Adrenal gland (tissue), 12 donors: Measurements from ENCODE around the gene CSF2. TPM values are rescaled to one million over a fixed set of nuclear protein-coding genes. Genes with fewer than 3 reads are reported as not detected.

Experiments
- DNase-seq, 7 donors: peaks; one replicate each; pipeline ENCODE4 v3.0.0-alpha.2; 2019 to 2020
- H3K27ac ChIP-seq, 5 donors: fragments of 200-600 bp; sonication (generic) in 4 of 5; 1 replicate in 3 of 5; 2 replicates in 2 of 5; pipeline versions ENCODE4 v1.5.1 to v1.8.0; 2016 to 2020; ENCODE audit warnings: mild to moderate bottlenecking in 1 of 5
- H3K27me3 ChIP-seq: fragments of 200-600 bp; 2 replicates; pipeline ENCODE4 v1.8.0; 2021
- H3K36me3 ChIP-seq, 2 donors: fragments of 200-600 bp; replicated peaks in 1 of 2; 1 replicate in 1 of 2; 2 replicates in 1 of 2; pipeline versions ENCODE4 v1.5.1 to v1.8.0; 2018 to 2022
- H3K4me1 ChIP-seq, 2 donors: fragments of 200-600 bp; replicated peaks in 1 of 2; 1 replicate in 1 of 2; 2 replicates in 1 of 2; pipeline versions ENCODE4 v1.5.1 to v1.8.0; 2018 to 2021
- H3K4me3 ChIP-seq, 4 donors: fragments of 200-600 bp; sonication (generic) in 3 of 4; one replicate each; pipeline ENCODE4 v1.5.1; 2016 to 2018
- H3K9me3 ChIP-seq, 3 donors: fragments of 200-600 bp; sonication (generic) in 1 of 3; replicated peaks in 1 of 3; 1 replicate in 2 of 3; 2 replicates in 1 of 3; pipeline versions ENCODE4 v1.5.1 to v1.8.0; 2016 to 2021
- POLR2A ChIP-seq, 2 donors: fragments of 450-650 bp; IDR thresholded peaks; one replicate each; pipeline ENCODE4 v1.6.1; 2017; ENCODE audit warnings: antibody characterized with exemption in 2 of 2, mild to moderate bottlenecking in 2 of 2, moderate library complexity in 1 of 2
- WGBS, 4 donors: extraction: QIAGEN DNeasy Blood & Tissue Kit in 2 of 4; methylation state at CpG; one replicate each; pipeline versions ENCODE4 v1.1.5 to v1.1.7; 2013 to 2017; 5-methylcytosine and 5-hydroxymethylcytosine counted together
- intact Hi-C, 2 donors: fragments of 100-400 bp; cut with DNase I; formaldehyde crosslinking; loops; one replicate each; pipeline versions ENCODE4 v1.14.1 to v1.15.0; 2022 to 2023
- polyA plus RNA-seq, 3 donors: library from polyadenylated mRNA; stranded (reverse); fragments of 200-250 nt in 2 of 3; fragments of 350-450 nt in 1 of 3; fragmentation: Illumina TruSeq in 1 of 3; extraction: RNeasy Lipid Tissue Mini Kit (QIAGEN cat#74804) in 1 of 3; gene quantifications; one replicate each; pipeline ENCODE4 v1.2.3, GENCODE V29; 2013 to 2014
- total RNA-seq, 9 donors: library from RNA; depleted of rRNA in 4 of 9; stranded (reverse); fragments of >200 nt in 4 of 9; fragments of 120-200 nt in 1 of 9; fragmentation: NEBNext Ultra II Directional in 1 of 9; extraction: Animal tissue kit (Norgen Biotek cat#: 25700) in 1 of 9; gene quantifications; one replicate each; pipeline versions ENCODE4 v1.1.0 to v1.2.4, GENCODE V29; 2013 to 2023
- TF ChIP-seq, protein P1 (sequence below), 6 experiments: fragments of 450-650 bp in 4 of 6; fragments of 200-600 bp in 2 of 6; sonication (generic) in 1 of 6; IDR thresholded peaks; 1 replicate in 5 of 6; 2 replicates in 1 of 6; pipeline versions ENCODE4 v1.5.1 to v1.8.0; 2016 to 2021; ENCODE audit warnings: antibody characterized with exemption in 6 of 6, mild to moderate bottlenecking in 2 of 6, moderate library complexity in 1 of 6
- donor health status: healthy with polysubstance abuse.
- donor health status: Bipolar disorder and iron deficiency.
- donor health status: DM: yes; HTN: yes; CAD: no.
- donor health status: DM: no; HTN: no; CAD: no.
- donor health status: DM: no; HTN: no; CAD: no.
- donor health status: DM: yes; HTN: yes; CAD: no.

CSF2 gene
- total and polyA plus RNA-seq, 12 donors = 0.31 TPM; not detected in 11

DNA sequence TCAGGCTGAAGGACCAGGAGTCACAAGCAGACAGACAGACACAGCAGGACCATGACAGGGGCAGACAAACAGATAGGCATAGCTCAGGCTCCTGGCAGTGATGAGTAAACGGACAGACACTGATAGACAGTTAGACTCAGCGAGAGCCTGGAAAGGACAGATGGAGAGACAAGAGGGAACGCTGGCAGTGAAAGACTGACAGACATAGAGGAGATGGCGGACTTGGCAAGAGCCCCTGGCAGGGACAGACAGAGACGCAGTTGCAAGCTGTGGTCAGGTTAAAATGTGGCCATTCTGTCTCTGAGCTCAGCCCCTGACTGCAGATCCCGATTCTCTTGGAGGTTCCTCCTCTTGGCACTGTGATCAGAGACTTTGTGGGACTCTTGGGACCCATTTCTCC lies 13.6 kb downstream of the CSF2 start:
- intact Hi-C loops = no loop called here
- 90 to 92% (median 90%) methylated on average over 6 of the region's 6 CpGs for WGBS, 4 donors
- no peaks in the 10 kb centered on the region for H3K9me3 ChIP-seq

DNA sequence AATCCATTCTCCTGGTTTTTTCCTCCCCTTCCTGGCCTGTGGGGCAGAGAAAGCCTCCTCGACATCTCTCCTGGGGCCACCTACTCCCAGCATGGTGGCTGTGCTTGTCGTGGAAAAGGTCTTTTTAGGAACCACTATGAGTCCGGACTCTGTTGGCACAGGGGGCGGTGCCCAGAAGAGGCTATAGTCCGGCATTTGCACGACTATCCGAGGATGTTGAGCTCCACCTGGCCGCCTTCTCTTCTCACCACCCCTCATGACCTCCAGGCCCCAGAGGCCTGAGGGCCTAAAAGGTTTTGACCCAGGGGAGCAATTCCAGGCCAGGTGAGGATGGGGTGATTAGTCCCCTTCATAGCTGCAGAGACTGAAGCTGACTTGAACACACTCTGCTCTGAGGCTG lies 14.1 kb downstream of the CSF2 start:
- Histone ChIP-seq H3K36me3 (no peaks in the 10 kb centered on the region), H3K9me3 (no peaks in the 10 kb centered on the region), H3K4me3 (no peak overlapping the region), H3K27me3 (no peaks in the 10 kb centered on the region), H3K27ac (no peak overlapping the region), H3K4me1 (no peaks in the 10 kb centered on the region)
- WGBS, 4 donors = 81 to 93% (median 86%) methylated on average over 6 to 8 of the region's 8 CpGs
- TF ChIP-seq, protein P1, sequence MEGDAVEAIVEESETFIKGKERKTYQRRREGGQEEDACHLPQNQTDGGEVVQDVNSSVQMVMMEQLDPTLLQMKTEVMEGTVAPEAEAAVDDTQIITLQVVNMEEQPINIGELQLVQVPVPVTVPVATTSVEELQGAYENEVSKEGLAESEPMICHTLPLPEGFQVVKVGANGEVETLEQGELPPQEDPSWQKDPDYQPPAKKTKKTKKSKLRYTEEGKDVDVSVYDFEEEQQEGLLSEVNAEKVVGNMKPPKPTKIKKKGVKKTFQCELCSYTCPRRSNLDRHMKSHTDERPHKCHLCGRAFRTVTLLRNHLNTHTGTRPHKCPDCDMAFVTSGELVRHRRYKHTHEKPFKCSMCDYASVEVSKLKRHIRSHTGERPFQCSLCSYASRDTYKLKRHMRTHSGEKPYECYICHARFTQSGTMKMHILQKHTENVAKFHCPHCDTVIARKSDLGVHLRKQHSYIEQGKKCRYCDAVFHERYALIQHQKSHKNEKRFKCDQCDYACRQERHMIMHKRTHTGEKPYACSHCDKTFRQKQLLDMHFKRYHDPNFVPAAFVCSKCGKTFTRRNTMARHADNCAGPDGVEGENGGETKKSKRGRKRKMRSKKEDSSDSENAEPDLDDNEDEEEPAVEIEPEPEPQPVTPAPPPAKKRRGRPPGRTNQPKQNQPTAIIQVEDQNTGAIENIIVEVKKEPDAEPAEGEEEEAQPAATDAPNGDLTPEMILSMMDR (IDR thresholded peaks at IDR 0.05) = no peak
- no peak for TF ChIP-seq POLR2A (IDR thresholded peaks at IDR 0.05)
- intact Hi-C loops = no loop called here
- DNase-seq = peak in 1 of 7 donors; percentile 10

More for the DNA sequence above, 13.6 kb downstream of the CSF2 start:
- no peak for TF ChIP-seq POLR2A (IDR thresholded peaks at IDR 0.05)
- TF ChIP-seq, protein P1 (IDR thresholded peaks at IDR 0.05) = no peak
- H3K27ac ChIP-seq = no peak overlapping the region
- no peak for DNase-seq
- H3K36me3 ChIP-seq = no peaks in the 10 kb centered on the region
- no peaks in the 10 kb centered on the region for H3K4me1 ChIP-seq
- no peak overlapping the region for H3K4me3 ChIP-seq
- H3K27me3 ChIP-seq = no peaks in the 10 kb centered on the region

DNA sequence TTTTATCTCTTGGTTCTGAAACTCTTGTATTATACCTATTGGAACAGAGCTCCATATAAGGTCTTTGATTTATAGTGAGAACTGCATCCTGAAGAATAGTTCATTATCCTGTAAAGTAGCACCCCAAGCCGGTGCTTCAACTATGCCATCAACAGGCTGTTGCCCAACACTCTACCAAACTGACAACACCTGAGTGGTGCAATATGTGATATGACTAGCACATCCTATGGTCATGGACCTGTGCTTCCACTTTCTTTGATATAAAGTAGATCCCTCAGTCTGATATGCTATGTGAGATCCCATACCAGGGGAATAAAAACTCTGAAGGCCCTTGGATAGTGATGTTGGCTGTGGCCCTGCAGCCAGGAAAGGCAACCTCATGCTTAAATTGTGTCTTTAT lies 15.8 kb downstream of the CSF2 start:
- no peaks in the 10 kb centered on the region for H3K36me3 ChIP-seq
- H3K27ac ChIP-seq = no peak overlapping the region
- intact Hi-C loops = no loop called here
- H3K4me3 ChIP-seq = no peak overlapping the region
- no peaks in the 10 kb centered on the region for H3K9me3 ChIP-seq
- no peak for DNase-seq
- no peaks in the 10 kb centered on the region for H3K27me3 ChIP-seq
- 90 to 100% (median 96%) methylated on average over 1 of the region's 1 CpG for WGBS, 4 donors
- TF ChIP-seq, protein P1 (IDR thresholded peaks at IDR 0.05) = no peak
- no peak for TF ChIP-seq POLR2A (IDR thresholded peaks at IDR 0.05)
- H3K4me1 ChIP-seq = no peaks in the 10 kb centered on the region

DNA sequence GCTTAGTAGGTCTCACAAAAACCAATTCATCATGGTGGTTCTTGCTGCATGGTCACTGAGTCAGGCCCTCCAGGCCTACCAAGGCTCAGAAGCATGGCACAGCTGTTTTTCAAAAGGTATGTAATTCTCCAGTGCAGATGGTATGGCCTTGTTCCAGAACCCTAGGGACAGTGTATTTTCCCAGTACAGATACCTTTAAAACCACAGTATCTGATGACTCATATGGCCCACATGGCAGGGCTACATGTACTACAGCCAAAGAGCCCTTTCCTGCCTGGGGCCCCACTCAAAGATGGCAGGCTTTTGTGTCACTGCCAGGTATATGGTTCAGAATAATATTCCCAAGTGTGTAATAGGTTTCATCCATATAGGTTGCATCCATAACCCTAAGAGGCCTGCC lies 16.5 kb downstream of the CSF2 start:
- Histone ChIP-seq H3K4me3 (no peak overlapping the region), H3K4me1 (no peaks in the 10 kb centered on the region), H3K9me3 (no peaks in the 10 kb centered on the region), H3K27ac (no peak overlapping the region), H3K36me3 (no peaks in the 10 kb centered on the region), H3K27me3 (no peaks in the 10 kb centered on the region)
- no peak for TF ChIP-seq POLR2A (IDR thresholded peaks at IDR 0.05)
- TF ChIP-seq, protein P1 (IDR thresholded peaks at IDR 0.05) = no peak
- intact Hi-C loops = no loop called here
- DNase-seq = no peak
